Liver (tissue), 9 donors: Measurements from ENCODE around the gene JAZF1. TPM values are rescaled to one million over a fixed set of nuclear protein-coding genes. Genes with fewer than 3 reads are reported as not detected.

Source experiments
- DNase-seq: peaks from one replicate; pipeline ENCODE4 v3.0.0-alpha.2; 2017; ENCODE audit warnings: low spot score
- H3K27ac ChIP-seq, 2 donors: one replicate each; pipeline ENCODE4 v1.7.0; 2013; ENCODE audit warnings: inconsistent platforms in 2 of 2, low read length in 2 of 2, control low read depth in 1 of 2, low read depth in 1 of 2, mild to moderate bottlenecking in 1 of 2
- H3K27me3 ChIP-seq, 4 donors: one replicate each; pipeline versions ENCODE4 v1.6.1 to v1.7.0; 2013; ENCODE audit warnings: low read length in 3 of 4, inconsistent platforms in 1 of 4, mild to moderate bottlenecking in 1 of 4, moderate library complexity in 1 of 4; ENCODE audit not compliant: control insufficient read depth in 4 of 4, insufficient read depth in 4 of 4
- H3K36me3 ChIP-seq, 4 donors: one replicate each; pipeline versions ENCODE4 v1.6.1 to v1.7.0; 2013; ENCODE audit warnings: low read length in 3 of 4, mild to moderate bottlenecking in 3 of 4, low read depth in 1 of 4, moderate library complexity in 1 of 4; ENCODE audit not compliant: control insufficient read depth in 4 of 4, insufficient read depth in 3 of 4
- H3K4me1 ChIP-seq, 4 donors: one replicate each; pipeline versions ENCODE4 v1.6.1 to v1.7.0; 2013; ENCODE audit warnings: low read length in 3 of 4, mild to moderate bottlenecking in 3 of 4, moderate library complexity in 1 of 4; ENCODE audit not compliant: control insufficient read depth in 4 of 4, insufficient read depth in 4 of 4
- H3K4me3 ChIP-seq, 3 donors: one replicate each; pipeline versions ENCODE4 v1.6.1 to v1.7.0; 2013; ENCODE audit warnings: low read length in 3 of 3, control low read depth in 1 of 3, low read depth in 1 of 3, mild to moderate bottlenecking in 1 of 3
- H3K9ac ChIP-seq, 2 donors: one replicate each; pipeline ENCODE4 v1.7.0; 2013; ENCODE audit warnings: low read length in 2 of 2, mild to moderate bottlenecking in 2 of 2, moderate library complexity in 2 of 2, control low read depth in 1 of 2, low read depth in 1 of 2
- H3K9me3 ChIP-seq, 4 donors: one replicate each; pipeline versions ENCODE4 v1.6.1 to v1.7.0; 2013; ENCODE audit warnings: low read length in 3 of 4; ENCODE audit not compliant: control insufficient read depth in 4 of 4
- EGR1 ChIP-seq, 2 donors: IDR thresholded peaks; 2 replicates each; pipeline ENCODE4 v1.6.1; 2016 to 2018; ENCODE audit warnings: antibody characterized with exemption in 2 of 2, low read depth in 2 of 2
- FOXA1 ChIP-seq: IDR thresholded peaks from 2 replicates; pipeline ENCODE4 v1.6.1; 2016; ENCODE audit warnings: antibody characterized with exemption
- FOXA2 ChIP-seq: IDR thresholded peaks from 2 replicates; pipeline ENCODE4 v1.6.1; 2016; ENCODE audit warnings: antibody characterized with exemption
- GABPA ChIP-seq, 2 donors: IDR thresholded peaks in 1 of 2; conservative IDR thresholded peaks in 1 of 2; 2 replicates each; pipeline ENCODE4 v1.6.1; 2016; ENCODE audit warnings: antibody characterized with exemption in 2 of 2, mild to moderate bottlenecking in 1 of 2, moderate library complexity in 1 of 2
- HNF4A ChIP-seq, 2 donors: conservative IDR thresholded peaks; 2 replicates each; pipeline ENCODE4 v1.6.1; 2016; ENCODE audit warnings: antibody characterized with exemption in 2 of 2, mild to moderate bottlenecking in 2 of 2
- HNF4G ChIP-seq: IDR thresholded peaks from 2 replicates; pipeline ENCODE4 v1.6.1; 2016; ENCODE audit warnings: antibody characterized with exemption
- JUND ChIP-seq, 2 donors: IDR thresholded peaks; 2 replicates each; pipeline ENCODE4 v1.6.1; 2016; ENCODE audit warnings: antibody characterized with exemption in 2 of 2
- NR2F2 ChIP-seq: IDR thresholded peaks from 2 replicates; pipeline ENCODE4 v1.6.1; 2016; ENCODE audit warnings: antibody characterized with exemption
- RXRA ChIP-seq, 2 donors: IDR thresholded peaks; 2 replicates each; pipeline ENCODE4 v1.6.1; 2017 to 2018; ENCODE audit warnings: antibody characterized with exemption in 2 of 2, mild to moderate bottlenecking in 1 of 2
- SP1 ChIP-seq: IDR thresholded peaks from 2 replicates; pipeline ENCODE4 v1.6.1; 2018; ENCODE audit warnings: antibody characterized with exemption, mild to moderate bottlenecking
- TAF1 ChIP-seq: conservative IDR thresholded peaks from 2 replicates; pipeline ENCODE4 v1.6.1; 2016; ENCODE audit warnings: antibody characterized with exemption, mild to moderate bottlenecking
- YY1 ChIP-seq: IDR thresholded peaks from 2 replicates; pipeline ENCODE4 v1.6.1; 2016; ENCODE audit warnings: antibody characterized with exemption, mild to moderate bottlenecking
- WGBS: extraction: QIAGEN DNeasy Blood & Tissue Kit; methylation state at CpG from one replicate; pipeline ENCODE4 v1.1.7; 2013; 5-methylcytosine and 5-hydroxymethylcytosine counted together
- polyA plus RNA-seq, 2 donors: library from polyadenylated mRNA; stranded (reverse) in 1 of 2; unstranded in 1 of 2; fragments of 200-250 nt in 1 of 2; fragments of >200 nt in 1 of 2; fragmentation: Nextera tagmentation in 1 of 2; extraction: Ambion mirVana in 1 of 2; gene quantifications; one replicate each; pipeline versions ENCODE4 v1.2.1 to v1.2.3, GENCODE V29; 2013 to 2015
- total RNA-seq, 2 donors: library from RNA; depleted of rRNA; stranded (reverse); fragments of >200 nt; gene quantifications; one replicate each; pipeline ENCODE4 v1.2.3, GENCODE V29; 2014
- TF ChIP-seq, protein P1 (sequence below): IDR thresholded peaks from 2 replicates; pipeline ENCODE4 v1.6.1; 2016; ENCODE audit warnings: antibody characterized with exemption
- TF ChIP-seq, protein P2 (sequence below): fragments of 150-350 bp; IDR thresholded peaks from 2 replicates; pipeline ENCODE4 v1.5.1; 2017; ENCODE audit warnings: improper control_type of control experiment, low read depth, low read length; ENCODE audit not compliant: missing input control
- TF ChIP-seq, protein P3 (sequence below): IDR thresholded peaks from 2 replicates; pipeline ENCODE4 v1.6.1; 2016; ENCODE audit warnings: antibody characterized with exemption, mild to moderate bottlenecking
- TF ChIP-seq, protein P4 (sequence below): IDR thresholded peaks from 2 replicates; pipeline ENCODE4 v1.6.1; 2016; ENCODE audit warnings: antibody characterized with exemption
- TF ChIP-seq, protein P5 (sequence below): IDR thresholded peaks from 2 replicates; pipeline ENCODE4 v1.6.1; 2016; ENCODE audit warnings: antibody characterized with exemption
- donor health status: healthy.
- donor health status: healthy.
- donor health status: healthy.
- donor health status: healthy.
- donor health status: healthy.

The JAZF1 gene
- total and polyA plus RNA-seq, 4 donors = 2.7 to 17.8 (median 4.0) TPM

DNA sequence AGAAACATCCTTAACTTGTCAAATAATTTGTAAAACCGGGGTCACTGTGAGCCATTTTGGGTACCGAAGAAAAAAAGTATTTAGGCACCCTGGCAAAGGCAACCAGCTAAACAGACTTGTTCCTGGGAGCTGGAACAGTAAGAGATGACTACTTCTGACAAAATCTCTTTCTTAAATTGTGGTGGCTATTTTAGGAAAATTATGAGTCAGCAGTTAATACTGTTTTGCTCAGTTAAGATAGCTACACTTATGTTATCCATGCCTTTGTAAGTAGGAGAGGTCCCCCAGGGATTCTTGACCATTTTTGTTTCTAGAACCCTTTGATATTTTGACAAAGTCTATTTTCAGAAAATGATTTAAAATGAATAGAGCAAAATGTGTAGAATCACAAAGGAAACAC lies 372.0 kb downstream of the JAZF1 start:
- Histone ChIP-seq H3K9me3 (no peaks in the 10 kb centered on the region), H3K9ac (no peak overlapping the region), H3K4me3 (no peak overlapping the region), H3K4me1 (no peaks in the 10 kb centered on the region), H3K27ac (no peak overlapping the region), H3K36me3 (peaks cover 0 to 2% (median 0%) of the 10 kb centered on the region in 4 donors), H3K27me3 (no peaks in the 10 kb centered on the region)
- no peak for DNase-seq
- 95% methylated on average over 2 of the region's 2 CpGs for WGBS
- TF ChIP-seq TAF1 (no peak), HNF4G (no peak), JUND (IDR thresholded peaks at IDR 0.05) (no peak), EGR1 (IDR thresholded peaks at IDR 0.05; ENCODE audit: low read depth in 2 of 2) (no peak), FOXA1 (no peak), FOXA2 (no peak), HNF4A (conservative IDR thresholded peaks at IDR 0.05) (no peak), YY1 (no peak), NR2F2 (no peak), SP1 (no peak), GABPA (IDR thresholded peaks at IDR 0.05 in 1 of 2, conservative IDR thresholded peaks at IDR 0.05 in 1 of 2) (no peak)
- TF ChIP-seq, protein P1, sequence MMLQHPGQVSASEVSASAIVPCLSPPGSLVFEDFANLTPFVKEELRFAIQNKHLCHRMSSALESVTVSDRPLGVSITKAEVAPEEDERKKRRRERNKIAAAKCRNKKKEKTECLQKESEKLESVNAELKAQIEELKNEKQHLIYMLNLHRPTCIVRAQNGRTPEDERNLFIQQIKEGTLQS = no peak
- TF ChIP-seq, protein P2, sequence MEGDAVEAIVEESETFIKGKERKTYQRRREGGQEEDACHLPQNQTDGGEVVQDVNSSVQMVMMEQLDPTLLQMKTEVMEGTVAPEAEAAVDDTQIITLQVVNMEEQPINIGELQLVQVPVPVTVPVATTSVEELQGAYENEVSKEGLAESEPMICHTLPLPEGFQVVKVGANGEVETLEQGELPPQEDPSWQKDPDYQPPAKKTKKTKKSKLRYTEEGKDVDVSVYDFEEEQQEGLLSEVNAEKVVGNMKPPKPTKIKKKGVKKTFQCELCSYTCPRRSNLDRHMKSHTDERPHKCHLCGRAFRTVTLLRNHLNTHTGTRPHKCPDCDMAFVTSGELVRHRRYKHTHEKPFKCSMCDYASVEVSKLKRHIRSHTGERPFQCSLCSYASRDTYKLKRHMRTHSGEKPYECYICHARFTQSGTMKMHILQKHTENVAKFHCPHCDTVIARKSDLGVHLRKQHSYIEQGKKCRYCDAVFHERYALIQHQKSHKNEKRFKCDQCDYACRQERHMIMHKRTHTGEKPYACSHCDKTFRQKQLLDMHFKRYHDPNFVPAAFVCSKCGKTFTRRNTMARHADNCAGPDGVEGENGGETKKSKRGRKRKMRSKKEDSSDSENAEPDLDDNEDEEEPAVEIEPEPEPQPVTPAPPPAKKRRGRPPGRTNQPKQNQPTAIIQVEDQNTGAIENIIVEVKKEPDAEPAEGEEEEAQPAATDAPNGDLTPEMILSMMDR = no peak
- TF ChIP-seq, protein P3, sequence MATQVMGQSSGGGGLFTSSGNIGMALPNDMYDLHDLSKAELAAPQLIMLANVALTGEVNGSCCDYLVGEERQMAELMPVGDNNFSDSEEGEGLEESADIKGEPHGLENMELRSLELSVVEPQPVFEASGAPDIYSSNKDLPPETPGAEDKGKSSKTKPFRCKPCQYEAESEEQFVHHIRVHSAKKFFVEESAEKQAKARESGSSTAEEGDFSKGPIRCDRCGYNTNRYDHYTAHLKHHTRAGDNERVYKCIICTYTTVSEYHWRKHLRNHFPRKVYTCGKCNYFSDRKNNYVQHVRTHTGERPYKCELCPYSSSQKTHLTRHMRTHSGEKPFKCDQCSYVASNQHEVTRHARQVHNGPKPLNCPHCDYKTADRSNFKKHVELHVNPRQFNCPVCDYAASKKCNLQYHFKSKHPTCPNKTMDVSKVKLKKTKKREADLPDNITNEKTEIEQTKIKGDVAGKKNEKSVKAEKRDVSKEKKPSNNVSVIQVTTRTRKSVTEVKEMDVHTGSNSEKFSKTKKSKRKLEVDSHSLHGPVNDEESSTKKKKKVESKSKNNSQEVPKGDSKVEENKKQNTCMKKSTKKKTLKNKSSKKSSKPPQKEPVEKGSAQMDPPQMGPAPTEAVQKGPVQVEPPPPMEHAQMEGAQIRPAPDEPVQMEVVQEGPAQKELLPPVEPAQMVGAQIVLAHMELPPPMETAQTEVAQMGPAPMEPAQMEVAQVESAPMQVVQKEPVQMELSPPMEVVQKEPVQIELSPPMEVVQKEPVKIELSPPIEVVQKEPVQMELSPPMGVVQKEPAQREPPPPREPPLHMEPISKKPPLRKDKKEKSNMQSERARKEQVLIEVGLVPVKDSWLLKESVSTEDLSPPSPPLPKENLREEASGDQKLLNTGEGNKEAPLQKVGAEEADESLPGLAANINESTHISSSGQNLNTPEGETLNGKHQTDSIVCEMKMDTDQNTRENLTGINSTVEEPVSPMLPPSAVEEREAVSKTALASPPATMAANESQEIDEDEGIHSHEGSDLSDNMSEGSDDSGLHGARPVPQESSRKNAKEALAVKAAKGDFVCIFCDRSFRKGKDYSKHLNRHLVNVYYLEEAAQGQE = no peak
- TF ChIP-seq, protein P4, sequence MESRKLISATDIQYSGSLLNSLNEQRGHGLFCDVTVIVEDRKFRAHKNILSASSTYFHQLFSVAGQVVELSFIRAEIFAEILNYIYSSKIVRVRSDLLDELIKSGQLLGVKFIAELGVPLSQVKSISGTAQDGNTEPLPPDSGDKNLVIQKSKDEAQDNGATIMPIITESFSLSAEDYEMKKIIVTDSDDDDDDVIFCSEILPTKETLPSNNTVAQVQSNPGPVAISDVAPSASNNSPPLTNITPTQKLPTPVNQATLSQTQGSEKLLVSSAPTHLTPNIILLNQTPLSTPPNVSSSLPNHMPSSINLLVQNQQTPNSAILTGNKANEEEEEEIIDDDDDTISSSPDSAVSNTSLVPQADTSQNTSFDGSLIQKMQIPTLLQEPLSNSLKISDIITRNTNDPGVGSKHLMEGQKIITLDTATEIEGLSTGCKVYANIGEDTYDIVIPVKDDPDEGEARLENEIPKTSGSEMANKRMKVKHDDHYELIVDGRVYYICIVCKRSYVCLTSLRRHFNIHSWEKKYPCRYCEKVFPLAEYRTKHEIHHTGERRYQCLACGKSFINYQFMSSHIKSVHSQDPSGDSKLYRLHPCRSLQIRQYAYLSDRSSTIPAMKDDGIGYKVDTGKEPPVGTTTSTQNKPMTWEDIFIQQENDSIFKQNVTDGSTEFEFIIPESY = no peak
- TF ChIP-seq, protein P5, sequence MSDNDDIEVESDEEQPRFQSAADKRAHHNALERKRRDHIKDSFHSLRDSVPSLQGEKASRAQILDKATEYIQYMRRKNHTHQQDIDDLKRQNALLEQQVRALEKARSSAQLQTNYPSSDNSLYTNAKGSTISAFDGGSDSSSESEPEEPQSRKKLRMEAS = no peak

DNA sequence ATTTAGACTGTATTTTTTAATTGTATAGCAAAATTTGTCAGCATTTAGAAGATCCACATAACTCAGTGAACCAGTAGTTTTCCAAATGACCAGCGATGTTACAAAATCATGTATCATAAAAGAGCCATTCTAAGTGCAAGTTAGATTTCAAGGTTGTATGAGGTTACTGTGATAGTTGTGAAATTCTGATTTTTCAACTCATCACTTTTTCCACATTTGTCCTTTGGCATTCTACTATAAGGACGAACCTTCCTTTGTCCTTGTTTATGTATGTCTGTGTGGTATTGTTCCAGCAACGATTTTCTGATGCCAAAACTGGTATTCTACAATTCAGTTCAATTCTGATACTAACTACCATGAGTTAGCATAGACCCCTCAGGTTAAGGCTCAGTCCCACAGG lies 376.5 kb downstream of the JAZF1 start:
- Histone ChIP-seq H3K4me3 (no peak overlapping the region), H3K36me3 (peaks cover 0 to 7% (median 1%) of the 10 kb centered on the region in 4 donors), H3K27ac (no peak overlapping the region), H3K9ac (no peak overlapping the region), H3K27me3 (no peaks in the 10 kb centered on the region), H3K9me3 (no peaks in the 10 kb centered on the region), H3K4me1 (peaks cover 0 to 5% (median 1%) of the 10 kb centered on the region in 4 donors)
- TF ChIP-seq YY1 (no peak), RXRA (IDR thresholded peaks at IDR 0.05) (peak; percentile 5 to 64)
- DNase-seq = no peak
- WGBS = 64% methylated on average over 3 of the region's 3 CpGs
